ENCODE results near the gene CRYZL1. TPM values are rescaled to one million over a fixed set of nuclear protein-coding genes. Genes with fewer than 3 reads are reported as not detected.
"Not testable (repeated sequence)": the region's sequence is repeated elsewhere in the genome, so short reads cannot be mapped to it uniquely, and the experiment has no call there.

Gene CRYZL1
- total RNA-seq, 1 donor from 2014 or later: 32.2 TPM

- Mint-ChIP-seq H3K9me3 (ENCODE audit: unreplicated experiment) (no peaks in the 10 kb centered on the region), H3K4me3 (ENCODE audit: unreplicated experiment) (peak within 1 kb of the TSS; percentile 97), H3K27me3 (ENCODE audit: unreplicated experiment) (peaks cover 7% of the 10 kb centered on the region), H3K36me3 (ENCODE audit: low read depth, unreplicated experiment) (peaks cover 4% of the 10 kb centered on the region), H3K4me1 (ENCODE audit: unreplicated experiment) (peaks cover 16% of the 10 kb centered on the region), H3K27ac (ENCODE audit: unreplicated experiment) (peak within 1 kb of the TSS; percentile 98)
- DNase-seq (ENCODE audit: low spot score): peak; percentile 99
- TF ChIP-seq, protein P1, sequence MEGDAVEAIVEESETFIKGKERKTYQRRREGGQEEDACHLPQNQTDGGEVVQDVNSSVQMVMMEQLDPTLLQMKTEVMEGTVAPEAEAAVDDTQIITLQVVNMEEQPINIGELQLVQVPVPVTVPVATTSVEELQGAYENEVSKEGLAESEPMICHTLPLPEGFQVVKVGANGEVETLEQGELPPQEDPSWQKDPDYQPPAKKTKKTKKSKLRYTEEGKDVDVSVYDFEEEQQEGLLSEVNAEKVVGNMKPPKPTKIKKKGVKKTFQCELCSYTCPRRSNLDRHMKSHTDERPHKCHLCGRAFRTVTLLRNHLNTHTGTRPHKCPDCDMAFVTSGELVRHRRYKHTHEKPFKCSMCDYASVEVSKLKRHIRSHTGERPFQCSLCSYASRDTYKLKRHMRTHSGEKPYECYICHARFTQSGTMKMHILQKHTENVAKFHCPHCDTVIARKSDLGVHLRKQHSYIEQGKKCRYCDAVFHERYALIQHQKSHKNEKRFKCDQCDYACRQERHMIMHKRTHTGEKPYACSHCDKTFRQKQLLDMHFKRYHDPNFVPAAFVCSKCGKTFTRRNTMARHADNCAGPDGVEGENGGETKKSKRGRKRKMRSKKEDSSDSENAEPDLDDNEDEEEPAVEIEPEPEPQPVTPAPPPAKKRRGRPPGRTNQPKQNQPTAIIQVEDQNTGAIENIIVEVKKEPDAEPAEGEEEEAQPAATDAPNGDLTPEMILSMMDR (IDR thresholded peaks at IDR 0.05; ENCODE audit: unreplicated experiment): no peak
Measured at GRCh38 chr21:33642027-33642895, 720 bp upstream of the CRYZL1 start, which contains the start of gene ITSN1. ITSN1 (plus strand) TSS chr21:33642501; CDS start chr21:33718829, 76,328 bp downstream.

DNA sequence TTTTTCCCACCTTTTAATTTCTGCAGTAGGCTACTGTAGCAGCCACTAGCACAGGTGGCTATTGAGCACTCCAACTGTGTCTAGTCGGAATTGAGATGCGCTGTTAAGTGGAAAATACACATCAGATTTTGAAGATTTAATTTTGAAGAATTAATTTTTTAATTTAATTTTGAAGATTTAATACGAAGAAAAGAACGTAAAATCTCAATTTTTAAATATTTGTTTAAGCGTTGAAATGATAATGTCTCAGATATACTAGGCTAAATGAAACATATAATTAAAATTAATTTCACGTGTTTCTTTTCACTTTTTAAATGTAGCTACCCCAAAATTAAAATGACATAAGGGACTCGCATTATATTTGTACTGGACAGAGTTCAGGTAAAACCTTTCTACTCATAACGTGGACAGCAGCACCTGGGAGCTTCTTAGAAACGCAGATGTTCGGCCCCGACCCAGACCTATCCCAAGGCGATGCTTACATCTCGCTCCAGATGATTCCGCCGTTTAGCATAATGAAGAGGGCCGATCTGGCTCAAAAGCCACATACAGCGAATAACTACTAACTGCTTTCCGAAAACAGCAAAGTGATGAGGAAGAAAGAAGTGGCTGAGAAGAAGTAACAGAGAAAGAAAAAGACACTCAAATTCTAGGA, 717 bp downstream of the CRYZL1 start:
- TF ChIP-seq, protein P1 (IDR thresholded peaks at IDR 0.05; ENCODE audit: unreplicated experiment): no peak
- Mint-ChIP-seq H3K27ac (ENCODE audit: unreplicated experiment) (peak overlapping the region; percentile 98), H3K4me3 (ENCODE audit: unreplicated experiment) (peak overlapping the region; percentile 97), H3K36me3 (ENCODE audit: low read depth, unreplicated experiment) (peaks cover 4% of the 10 kb centered on the region), H3K4me1 (ENCODE audit: unreplicated experiment) (peaks cover 16% of the 10 kb centered on the region), H3K27me3 (ENCODE audit: unreplicated experiment) (peaks cover 7% of the 10 kb centered on the region), H3K9me3 (ENCODE audit: unreplicated experiment) (no peaks in the 10 kb centered on the region)
- DNase-seq (ENCODE audit: low spot score): no peak

DNA sequence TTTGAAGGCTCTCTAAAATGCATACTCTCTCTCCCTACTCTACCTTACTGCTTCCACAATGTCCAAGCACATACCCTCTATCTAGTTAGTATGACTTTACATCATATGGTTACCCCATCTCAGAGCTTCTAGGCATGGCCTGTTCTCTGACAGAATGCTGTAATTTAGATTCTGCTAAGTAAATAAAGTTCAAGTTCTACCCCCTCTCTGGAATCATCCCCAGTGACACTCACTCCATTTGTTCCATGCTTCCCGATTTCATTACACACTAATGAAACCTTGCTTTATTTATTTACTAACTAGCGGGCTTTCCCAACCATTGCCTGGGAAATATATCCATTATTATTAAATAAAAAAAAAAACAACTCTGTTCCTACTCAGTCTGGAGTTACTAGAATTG, 7.3 kb downstream of the CRYZL1 start:
- Mint-ChIP-seq H3K4me1 (ENCODE audit: unreplicated experiment) (no peaks in the 10 kb centered on the region), H3K9me3 (ENCODE audit: unreplicated experiment) (no peaks in the 10 kb centered on the region), H3K27ac (ENCODE audit: unreplicated experiment) (no peak overlapping the region), H3K36me3 (ENCODE audit: low read depth, unreplicated experiment) (peaks cover 10% of the 10 kb centered on the region), H3K4me3 (ENCODE audit: unreplicated experiment) (no peak overlapping the region), H3K27me3 (ENCODE audit: unreplicated experiment) (peaks cover 2% of the 10 kb centered on the region)
- TF ChIP-seq, protein P1 (IDR thresholded peaks at IDR 0.05; ENCODE audit: unreplicated experiment): no peak
- DNase-seq (ENCODE audit: low spot score): no peak

- DNase-seq (ENCODE audit: low spot score); H3K27me3 Mint-ChIP-seq (ENCODE audit: unreplicated experiment); H3K27ac Mint-ChIP-seq (ENCODE audit: unreplicated experiment); H3K9me3 Mint-ChIP-seq (ENCODE audit: unreplicated experiment); H3K4me3 Mint-ChIP-seq (ENCODE audit: unreplicated experiment); H3K4me1 Mint-ChIP-seq (ENCODE audit: unreplicated experiment): not testable (repeated sequence)
- H3K36me3 Mint-ChIP-seq (ENCODE audit: low read depth, unreplicated experiment): peaks cover 17% of the 10 kb centered on the region
Measured at GRCh38 chr21:33626151-33626550, 15.4 kb downstream of the CRYZL1 start.

- H3K36me3 Mint-ChIP-seq (ENCODE audit: low read depth, unreplicated experiment): peaks cover 30% of the 10 kb centered on the region
- TF ChIP-seq, protein P1 (IDR thresholded peaks at IDR 0.05; ENCODE audit: unreplicated experiment): no peak
Measured at GRCh38 chr21:33622253-33622652, 19.3 kb downstream of the CRYZL1 start.

More at GRCh38 chr21:33622253-33622652, 19.3 kb downstream of the CRYZL1 start:
- H3K27ac Mint-ChIP-seq (ENCODE audit: unreplicated experiment): no peak overlapping the region
- peaks cover 4% of the 10 kb centered on the region for H3K27me3 Mint-ChIP-seq (ENCODE audit: unreplicated experiment)
- H3K4me1 Mint-ChIP-seq (ENCODE audit: unreplicated experiment): no peaks in the 10 kb centered on the region
- H3K9me3 Mint-ChIP-seq (ENCODE audit: unreplicated experiment): no peaks in the 10 kb centered on the region
- no peak overlapping the region for H3K4me3 Mint-ChIP-seq (ENCODE audit: unreplicated experiment)
- no peak for DNase-seq (ENCODE audit: low spot score)

Measured in endothelial cell (in vitro differentiated cells).